Kidney (tissue), 14 donors: ENCODE results near the gene PEX26. TPM values are rescaled to one million over a fixed set of nuclear protein-coding genes. Genes with fewer than 3 reads are reported as not detected.

Experiments
- DNase-seq, 5 donors: peaks; one replicate each; pipeline ENCODE4 v3.0.0-alpha.2; 2013 to 2020
- FAIRE-seq: peaks from 2 replicates; lab custom pipeline; 2012; peaks lifted over from hg19 to GRCh38; lab: Jason Lieb, UNC
- H3K27ac ChIP-seq, 2 donors: one replicate each; pipeline ENCODE4 v1.7.0; 2013; ENCODE audit warnings: low read depth in 2 of 2, low read length in 2 of 2, inconsistent platforms in 1 of 2
- H3K27me3 ChIP-seq: one replicate; pipeline ENCODE4 v1.7.1; 2013; ENCODE audit warnings: low read length, inconsistent platforms; ENCODE audit not compliant: control insufficient read depth, insufficient read depth
- H3K36me3 ChIP-seq, 3 donors: one replicate each; pipeline versions ENCODE4 v1.7.0 to v1.7.1; 2013; ENCODE audit warnings: low read length in 3 of 3, control low read depth in 1 of 3, inconsistent platforms in 1 of 3; ENCODE audit not compliant: insufficient read depth in 3 of 3, control insufficient read depth in 2 of 3
- H3K4me1 ChIP-seq, 3 donors: one replicate each; pipeline versions ENCODE4 v1.7.0 to v1.7.1; 2013; ENCODE audit warnings: low read length in 3 of 3, inconsistent platforms in 1 of 3, low read depth in 1 of 3; ENCODE audit not compliant: control insufficient read depth in 2 of 3, insufficient read depth in 2 of 3
- H3K4me3 ChIP-seq, 3 donors: one replicate each; pipeline versions ENCODE4 v1.7.0 to v1.8.1; 2013; ENCODE audit warnings: low read length in 3 of 3, control low read depth in 1 of 3, inconsistent platforms in 1 of 3
- H3K9ac ChIP-seq, 3 donors: one replicate each; pipeline versions ENCODE4 v1.7.0 to v1.7.1; 2013; ENCODE audit warnings: low read length in 3 of 3, control low read depth in 1 of 3, inconsistent platforms in 1 of 3
- H3K9me3 ChIP-seq, 3 donors: one replicate each; pipeline versions ENCODE4 v1.7.0 to v1.7.1; 2013; ENCODE audit warnings: low read length in 3 of 3, control low read depth in 1 of 3, inconsistent platforms in 1 of 3; ENCODE audit not compliant: control insufficient read depth in 2 of 3, insufficient read depth in 1 of 3
- CTCF ChIP-seq: IDR thresholded peaks from 3 replicates; pipeline ENCODE4 v1.5.1; 2012; ENCODE audit warnings: mild to moderate bottlenecking, moderate library complexity, borderline replicate concordance; ENCODE audit not compliant: insufficient read depth; ENCODE audit errors: extremely low read depth
- intact Hi-C: fragments of 100-400 bp; cut with DNase I; formaldehyde crosslinking; loops from one replicate; pipeline ENCODE4 v1.11.1; 2022
- polyA plus RNA-seq: library from polyadenylated mRNA; stranded (reverse); fragments of 350-450 nt; fragmentation: Illumina TruSeq; extraction: RNeasy Lipid Tissue Mini Kit (QIAGEN cat#74804); gene quantifications from one replicate; pipeline ENCODE4 v1.2.3, GENCODE V29; 2014; ENCODE audit warnings: low read depth, low replicate concordance; ENCODE audit not compliant: insufficient read depth
- total RNA-seq: library from RNA; stranded (reverse); fragmentation: NEBNext Ultra II Directional; extraction: Animal tissue kit (Norgen Biotek cat#: 25700); gene quantifications from one replicate; pipeline ENCODE4 v1.2.1, GENCODE V29; 2021
- donor health status: control.
- donor health status: control.
- donor health status: control.
- donor health status: control.
- donor health status: control.
- donor health status: DM: yes; HTN: yes; CAD: no.
- donor health status: Normal renal cell carcinoma (clear cell type).

The PEX26 gene
- total and polyA plus RNA-seq, 2 donors from 2014 or later, result 18.1 to 45.2 TPM

GRCh38 chr22:18091916-18092526 lies 14.2 kb downstream of the PEX26 start:
- Histone ChIP-seq H3K9me3 (no peaks in the 10 kb centered on the region), H3K4me1 (peaks cover 0 to 9% (median 4%) of the 10 kb centered on the region in 3 donors), H3K27ac (peak overlapping the region; percentile 83 to 87), H3K9ac (peak overlapping the region in 2 of 3 donors; percentile 1 to 57), H3K4me3 (peak overlapping the region; percentile 13 to 54 (median 36)), H3K36me3 (peaks cover 0 to 18% (median 12%) of the 10 kb centered on the region in 3 donors), H3K27me3 (no peaks in the 10 kb centered on the region)
- intact Hi-C loops, result no loop called here
- FAIRE-seq (no peak), DNase-seq (peak in 4 of 5 donors; percentile 42 to 82 (median 58))
- TF ChIP-seq CTCF, result no peak

GRCh38 chr22:18093661-18094060 lies 15.9 kb downstream of the PEX26 start:
- DNase-seq, result no peak
- Histone ChIP-seq H3K36me3 (peaks cover 0 to 2% (median 2%) of the 10 kb centered on the region in 3 donors), H3K27ac (no peak overlapping the region)

GRCh38 chr22:18095101-18095805 lies 17.5 kb downstream of the PEX26 start:
- Histone ChIP-seq H3K4me1 (peaks cover 0 to 4% (median 3%) of the 10 kb centered on the region in 3 donors), H3K4me3 (no peak overlapping the region), H3K9ac (no peak overlapping the region), H3K27ac (no peak overlapping the region), H3K27me3 (no peaks in the 10 kb centered on the region), H3K36me3 (no peaks in the 10 kb centered on the region), H3K9me3 (no peaks in the 10 kb centered on the region)
- FAIRE-seq (no peak), DNase-seq (no peak)
- no peak for TF ChIP-seq CTCF
- intact Hi-C loops, result no loop called here

More at GRCh38 chr22:18093661-18094060, 15.9 kb downstream of the PEX26 start:
- no peak for FAIRE-seq
- Histone ChIP-seq H3K9ac (no peak overlapping the region), H3K4me3 (no peak overlapping the region), H3K4me1 (peaks cover 0 to 9% (median 4%) of the 10 kb centered on the region in 3 donors), H3K9me3 (no peaks in the 10 kb centered on the region), H3K27me3 (no peaks in the 10 kb centered on the region)
- no peak for TF ChIP-seq CTCF
- intact Hi-C loops, result no loop called here
